ENCODE data around the gene BAHD1.

DNA sequence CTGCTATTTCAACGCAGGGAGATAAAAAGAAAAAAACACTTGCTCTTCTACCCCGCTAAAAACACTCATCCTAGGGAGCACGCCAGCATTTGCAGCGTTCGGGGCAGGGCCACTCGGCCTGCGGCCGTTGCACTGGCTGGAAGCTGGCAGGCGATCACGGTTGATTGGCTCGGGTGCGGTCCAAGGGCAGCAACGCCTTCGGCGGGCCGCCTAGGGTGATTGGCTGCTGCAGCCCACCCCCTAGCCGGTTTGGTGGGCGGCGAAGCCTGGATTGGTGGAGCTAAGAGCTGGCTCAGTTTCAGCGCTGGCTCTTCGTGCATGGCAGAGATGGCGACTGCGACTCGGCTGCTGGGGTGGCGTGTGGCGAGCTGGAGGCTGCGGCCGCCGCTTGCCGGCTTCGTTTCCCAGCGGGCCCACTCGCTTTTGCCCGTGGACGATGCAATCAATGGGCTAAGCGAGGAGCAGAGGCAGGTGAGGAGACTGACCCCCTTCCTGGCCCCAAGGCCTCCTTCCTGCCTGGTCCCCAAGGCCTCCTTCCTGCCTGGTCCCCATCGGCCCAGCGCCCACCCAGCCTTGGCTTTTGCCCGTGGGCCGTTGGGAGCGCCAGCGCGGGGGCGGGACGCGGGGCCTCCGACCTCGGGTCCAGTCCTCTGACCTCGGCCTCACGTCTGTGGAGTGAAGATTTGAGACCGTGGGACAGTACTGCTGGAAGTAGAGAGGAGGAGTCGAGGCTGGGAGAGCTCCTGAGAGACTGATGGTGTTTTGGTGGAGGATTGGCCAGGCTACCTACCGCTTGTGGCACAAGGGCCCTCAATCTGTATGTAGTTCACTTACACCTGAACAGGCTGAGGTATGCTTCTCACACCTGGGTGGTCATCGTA lies 35.0 kb upstream of the BAHD1 start, which contains the start of gene IVD:
- TF ChIP-seq EP300 (IDR thresholded peaks at IDR 0.05) (peak in 1 of 2 donors; percentile 86), CTCF (IDR thresholded peaks at IDR 0.05) (no peak), POLR2A (IDR thresholded peaks at IDR 0.05) (peak in 1 of 2 donors; percentile 81)
